SK-N-SH (cell line): ENCODE results near the gene TRIM3. TPM values are rescaled to one million over a fixed set of nuclear protein-coding genes. Genes with fewer than 3 reads are reported as not detected.
A peak's percentile ranks its signal among the peaks of the same experiment; 100 is the strongest.

Experiments
- CTCF ChIA-PET: fragments of 300-600, 350-600 bp; formaldehyde crosslinking; extraction: SDS; loops from one replicate; lab custom pipeline; 2021; lab: Yijun Ruan, JAX
- POLR2A ChIA-PET: fragments of 350-600 bp; sonication (Branson Sonifier 250); formaldehyde crosslinking; extraction: SDS; loops from one replicate; lab custom pipeline; 2020; ENCODE audit warnings: antibody characterized with exemption, inconsistent platforms; lab: Yijun Ruan, JAX
- DNase-seq: peaks from one replicate; pipeline ENCODE4 v3.0.0; 2012
- H2AFZ ChIP-seq: fragments of 200-600 bp; sonication (generic); 2 replicates; pipeline ENCODE4 v1.8.1; 2016; ENCODE audit warnings: antibody characterized with exemption, mild to moderate bottlenecking, low read depth
- H3F3A ChIP-seq: fragments of 200-600 bp; sonication (generic); replicated peaks from 2 replicates; pipeline ENCODE3; 2016; ENCODE audit warnings: antibody characterized with exemption, mild to moderate bottlenecking; ENCODE audit not compliant: insufficient read depth
- H3K27ac ChIP-seq, 2 experiments: fragments of 200-500 bp in 1 of 2; fragments of 200-600 bp in 1 of 2; sonication (Bioruptor generic) in 1 of 2; sonication (generic), shearing (Covaris generic) in 1 of 2; 2 replicates each; pipeline versions ENCODE4 v1.5.1 to v1.6.1; 2014 to 2016; ENCODE audit warnings: low read depth in 2 of 2, inconsistent platforms in 1 of 2, low read length in 1 of 2, mild to moderate bottlenecking in 1 of 2, mixed read lengths in 1 of 2
- H3K27me3 ChIP-seq: fragments of 200-600 bp; sonication (generic), shearing (Covaris generic); 2 replicates; pipeline ENCODE4 v1.6.1; 2016; ENCODE audit warnings: mixed run types; ENCODE audit not compliant: insufficient read depth
- H3K36me3 ChIP-seq, 2 experiments: fragments of 200-500 bp in 1 of 2; fragments of 200-600 bp in 1 of 2; sonication (Bioruptor generic) in 1 of 2; sonication (generic) in 1 of 2; replicated peaks in 1 of 2; 2 replicates each; pipeline versions ENCODE3 to v1.5.1; 2014 to 2016; ENCODE audit warnings: low read length in 1 of 2, mild to moderate bottlenecking in 1 of 2; ENCODE audit not compliant: insufficient read depth in 2 of 2, control insufficient read depth in 1 of 2
- H3K4me1 ChIP-seq, 2 experiments: fragments of 200-500 bp in 1 of 2; fragments of 200-600 bp in 1 of 2; sonication (Bioruptor generic) in 1 of 2; sonication (generic), shearing (Covaris generic) in 1 of 2; 2 replicates each; pipeline versions ENCODE4 v1.5.1 to v1.6.1; 2014 to 2016; ENCODE audit warnings: low read depth in 1 of 2, low read length in 1 of 2, mixed run types in 1 of 2; ENCODE audit not compliant: insufficient read depth in 2 of 2, control insufficient read depth in 1 of 2
- H3K4me2 ChIP-seq: fragments of 200-600 bp; sonication (generic), shearing (Covaris generic); 2 replicates; pipeline ENCODE4 v1.6.1; 2017; ENCODE audit warnings: mixed run types
- H3K4me3 ChIP-seq, 2 experiments: fragments of 200-500 bp in 1 of 2; fragments of 200-600 bp in 1 of 2; sonication (Bioruptor generic) in 1 of 2; sonication (generic), shearing (Covaris generic) in 1 of 2; 2 replicates each; pipeline versions ENCODE4 v1.5.1 to v1.8.1; 2014 to 2016; ENCODE audit warnings: low read depth in 2 of 2, inconsistent platforms in 1 of 2, low read length in 1 of 2, mild to moderate bottlenecking in 1 of 2, mixed read lengths in 1 of 2, moderate library complexity in 1 of 2
- H3K79me2 ChIP-seq: fragments of 200-600 bp; sonication (generic); 2 replicates; pipeline ENCODE4 v1.8.1; 2017; ENCODE audit warnings: mild to moderate bottlenecking; ENCODE audit not compliant: insufficient read depth
- H3K9ac ChIP-seq: fragments of 200-600 bp; sonication (generic); 2 replicates; pipeline ENCODE4 v1.6.1; 2017; ENCODE audit warnings: mixed run types
- H3K9me2 ChIP-seq: fragments of 200-600 bp; sonication (generic); 2 replicates; pipeline ENCODE4 v1.6.1; 2017; ENCODE audit warnings: mixed run types
- H3K9me3 ChIP-seq: fragments of 200-600 bp; sonication (generic); 2 replicates; pipeline ENCODE4 v1.6.1; 2017; ENCODE audit warnings: mixed run types, mild to moderate bottlenecking, moderate library complexity
- H4K20me1 ChIP-seq: fragments of 200-600 bp; sonication (generic); 2 replicates; pipeline ENCODE4 v1.6.1; 2017; ENCODE audit warnings: mild to moderate bottlenecking, mixed run types; ENCODE audit not compliant: insufficient read depth
- CHD2 ChIP-seq: fragments of 150-350 bp; IDR thresholded peaks from 2 replicates; pipeline ENCODE4 v1.6.1; 2018; ENCODE audit warnings: low read length; ENCODE audit not compliant: partially characterized antibody
- ELF1 ChIP-seq: IDR thresholded peaks from 2 replicates; pipeline ENCODE4 v1.4.0; 2012
- EP300 ChIP-seq, 2 experiments: IDR thresholded peaks; 2 replicates each; pipeline versions ENCODE4 v1.4.0 to v1.6.1; 2012; ENCODE audit warnings: borderline replicate concordance in 1 of 2, low read depth in 1 of 2, low read length in 1 of 2
- FOXJ3 ChIP-seq: sonication (generic); formaldehyde crosslinking; IDR thresholded peaks from 2 replicates; pipeline ENCODE4 v1.5.1; 2020; ENCODE audit warnings: mild to moderate bottlenecking, missing genetic modification reagents
- GATA2 ChIP-seq: sonication (generic); formaldehyde crosslinking; IDR thresholded peaks from 2 replicates; pipeline ENCODE4 v1.5.0; 2020; ENCODE audit warnings: mild to moderate bottlenecking, missing genetic modification reagents
- JUND ChIP-seq: IDR thresholded peaks from 2 replicates; pipeline ENCODE4 v1.4.0; 2012
- MAX ChIP-seq: IDR thresholded peaks from 2 replicates; pipeline ENCODE4 v1.4.0; 2012; ENCODE audit warnings: low read depth
- MXI1 ChIP-seq: IDR thresholded peaks from 2 replicates; pipeline ENCODE4 v1.6.1; 2012; ENCODE audit warnings: mild to moderate bottlenecking, low read depth, low read length, improper control_type of control experiment
- NFIC ChIP-seq: IDR thresholded peaks from 2 replicates; pipeline ENCODE4 v1.4.0; 2012; ENCODE audit warnings: borderline replicate concordance
- NRF1 ChIP-seq: IDR thresholded peaks from 2 replicates; pipeline ENCODE4 v1.6.1; 2012; ENCODE audit warnings: low read depth, mild to moderate bottlenecking, low read length
- POLR2AphosphoS5 ChIP-seq: IDR thresholded peaks from 2 replicates; pipeline ENCODE4 v1.6.1; 2012; ENCODE audit warnings: low read depth, low read length
- RFX5 ChIP-seq: IDR thresholded peaks from 2 replicates; pipeline ENCODE4 v1.6.1; 2012; ENCODE audit warnings: mild to moderate bottlenecking, improper control_type of control experiment, low read length
- SIN3A ChIP-seq: IDR thresholded peaks from 2 replicates; pipeline ENCODE4 v1.6.1; 2012; ENCODE audit warnings: low read depth, mild to moderate bottlenecking, low read length, moderate library complexity, borderline replicate concordance
- TAF1 ChIP-seq: IDR thresholded peaks from 2 replicates; pipeline ENCODE4 v1.6.1; 2012; ENCODE audit warnings: low read depth, mild to moderate bottlenecking, low read length, moderate library complexity, borderline replicate concordance
- TEAD4 ChIP-seq: IDR thresholded peaks from 2 replicates; pipeline ENCODE4 v1.4.0; 2012; ENCODE audit warnings: mild to moderate bottlenecking, borderline replicate concordance; ENCODE audit not compliant: insufficient read depth
- USF1 ChIP-seq: IDR thresholded peaks from 2 replicates; pipeline ENCODE4 v1.4.0; 2012; ENCODE audit warnings: low read depth, borderline replicate concordance
- WGBS: methylation state at CpG from one replicate; pipeline ENCODE4 v1.1.6; 2017; ENCODE audit warnings: low lambda C conversion rate; 5-methylcytosine and 5-hydroxymethylcytosine counted together
- polyA plus RNA-seq, 3 experiments: library from polyadenylated mRNA; depleted of rRNA; stranded (reverse); fragments of >200 nt; gene quantifications; 2 replicates each; pipeline ENCODE4 v1.2.3, GENCODE V29; 2012
- TF ChIP-seq, protein P1 (sequence below): fragments of 200-600 bp; sonication (generic); IDR thresholded peaks from 2 replicates; pipeline ENCODE4 v1.6.1; 2017; ENCODE audit warnings: antibody characterized with exemption, mild to moderate bottlenecking, moderate library complexity
- TF ChIP-seq, protein P2 (sequence below): IDR thresholded peaks from 2 replicates; pipeline ENCODE4; 2012
- TF ChIP-seq, protein P3 (sequence below): IDR thresholded peaks from 2 replicates; pipeline ENCODE4 v1.6.1; 2012; ENCODE audit warnings: mild to moderate bottlenecking, low read depth, low read length, moderate library complexity

TRIM3 gene
- polyA plus RNA-seq (2012; rRNA removed) = 22.8 and 26.6 TPM in 2 replicates
- polyA plus RNA-seq (2012; cell fraction: cytosol; rRNA removed) = 6.0 and 10.2 TPM in 2 replicates
- 136 and 151 TPM in 2 replicates for polyA plus RNA-seq (2012; cell fraction: nucleus; rRNA removed)

DNA sequence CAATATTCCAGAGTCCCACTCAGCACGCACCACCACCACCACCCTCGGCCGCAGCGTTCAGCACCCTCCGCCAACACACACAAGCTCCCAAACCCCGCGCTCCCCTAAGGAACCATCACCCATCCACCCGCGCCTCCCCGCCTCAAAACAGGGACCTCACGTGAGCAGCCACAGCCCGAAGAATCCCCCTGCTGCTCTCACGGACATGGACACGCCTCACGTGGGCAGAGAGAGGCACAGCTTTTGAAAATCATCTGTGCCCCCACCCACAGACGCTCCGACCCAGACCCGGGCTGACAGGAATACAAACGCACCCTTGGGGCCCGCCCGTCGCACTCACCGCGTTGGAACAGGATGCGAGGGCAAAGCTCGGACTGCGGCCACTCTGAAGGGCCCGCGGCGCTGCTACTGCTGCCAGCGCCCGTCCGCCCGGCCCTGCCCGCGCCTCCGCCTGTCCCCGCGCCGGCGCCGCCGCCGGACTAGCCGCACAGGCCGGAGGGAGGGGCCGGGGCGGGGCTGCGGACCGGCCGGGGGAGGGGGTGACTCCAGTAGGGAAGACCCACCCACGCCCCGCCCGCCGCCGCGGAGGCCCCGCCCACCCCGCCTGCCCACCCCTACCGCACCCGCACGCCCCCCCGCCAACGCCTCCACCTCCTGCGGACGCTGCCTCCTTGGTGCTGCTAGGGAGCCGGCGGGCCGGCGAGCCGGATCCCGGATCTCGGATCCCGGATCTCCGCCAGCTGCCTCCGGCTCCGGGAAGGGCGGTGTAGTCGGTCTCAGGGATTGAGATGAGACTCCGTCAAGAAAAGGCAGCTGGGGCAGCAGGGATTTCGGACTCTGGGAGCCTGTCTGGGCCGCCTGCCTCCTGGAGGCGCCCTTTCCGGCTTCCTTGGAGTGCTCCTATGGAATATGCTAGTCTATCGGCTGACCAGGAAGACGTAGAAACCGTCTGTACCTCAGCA, at the start of gene TRIM3:
TSS of gene TRIM3 (minus strand) at position 491 of the 962 bp plus-strand sequence. CDS start 8,246 bp downstream, outside the sequence.
- Histone ChIP-seq H2AFZ (peak within 1 kb of the TSS; percentile 97), H3K36me3 (peaks cover 6 to 24% of the 10 kb centered on the region in 2 experiments), H3K4me3 (peak within 1 kb of the TSS; percentile 63 to 96), H3K9me2 (no peaks in the 10 kb centered on the region), H3K9ac (peak within 1 kb of the TSS; percentile 91), H3K79me2 (peaks cover 38% of the 10 kb centered on the region), H3K4me1 (peaks cover 7 to 22% of the 10 kb centered on the region in 2 experiments; a peak in 2 of 4 replicates), H3F3A (peaks cover 25% of the 10 kb centered on the region), H3K27ac (peak within 1 kb of the TSS; percentile 93 to 96), H3K9me3 (no peaks in the 10 kb centered on the region), H4K20me1 (no peaks in the 10 kb centered on the region), H3K27me3 (no peaks in the 10 kb centered on the region), H3K4me2 (peak within 1 kb of the TSS; percentile 99)
- 0% methylated on average over 16 of the region's 87 CpGs for WGBS
- ChIA-PET CTCF (interaction anchor here (0.6 to 6.7 kb wide), 8 partner anchors 10 to 1536 kb away, joined by 3 to 32 read pairs (median 4); no protein-coding TSS in a partner anchor), POLR2A (interaction anchor here (0.6 to 1.6 kb wide), 5 partner anchors 9 to 173 kb away, joined by 3 to 4 read pairs (median 3); no protein-coding TSS in a partner anchor)
- TF ChIP-seq, protein P1, sequence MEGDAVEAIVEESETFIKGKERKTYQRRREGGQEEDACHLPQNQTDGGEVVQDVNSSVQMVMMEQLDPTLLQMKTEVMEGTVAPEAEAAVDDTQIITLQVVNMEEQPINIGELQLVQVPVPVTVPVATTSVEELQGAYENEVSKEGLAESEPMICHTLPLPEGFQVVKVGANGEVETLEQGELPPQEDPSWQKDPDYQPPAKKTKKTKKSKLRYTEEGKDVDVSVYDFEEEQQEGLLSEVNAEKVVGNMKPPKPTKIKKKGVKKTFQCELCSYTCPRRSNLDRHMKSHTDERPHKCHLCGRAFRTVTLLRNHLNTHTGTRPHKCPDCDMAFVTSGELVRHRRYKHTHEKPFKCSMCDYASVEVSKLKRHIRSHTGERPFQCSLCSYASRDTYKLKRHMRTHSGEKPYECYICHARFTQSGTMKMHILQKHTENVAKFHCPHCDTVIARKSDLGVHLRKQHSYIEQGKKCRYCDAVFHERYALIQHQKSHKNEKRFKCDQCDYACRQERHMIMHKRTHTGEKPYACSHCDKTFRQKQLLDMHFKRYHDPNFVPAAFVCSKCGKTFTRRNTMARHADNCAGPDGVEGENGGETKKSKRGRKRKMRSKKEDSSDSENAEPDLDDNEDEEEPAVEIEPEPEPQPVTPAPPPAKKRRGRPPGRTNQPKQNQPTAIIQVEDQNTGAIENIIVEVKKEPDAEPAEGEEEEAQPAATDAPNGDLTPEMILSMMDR = peak; percentile 56
- no peak for TF ChIP-seq FOXJ3 (CRISPR knock-in tag)
- TF ChIP-seq JUND = no peak
- peak; percentile 31; the same call in 1 of the 2 replicates for TF ChIP-seq ELF1
- peak; percentile 91 for TF ChIP-seq MXI1
- peak; percentile 29; the same call in 1 of the 2 replicates for TF ChIP-seq NRF1
- no peak for TF ChIP-seq NFIC
- TF ChIP-seq, protein P2, sequence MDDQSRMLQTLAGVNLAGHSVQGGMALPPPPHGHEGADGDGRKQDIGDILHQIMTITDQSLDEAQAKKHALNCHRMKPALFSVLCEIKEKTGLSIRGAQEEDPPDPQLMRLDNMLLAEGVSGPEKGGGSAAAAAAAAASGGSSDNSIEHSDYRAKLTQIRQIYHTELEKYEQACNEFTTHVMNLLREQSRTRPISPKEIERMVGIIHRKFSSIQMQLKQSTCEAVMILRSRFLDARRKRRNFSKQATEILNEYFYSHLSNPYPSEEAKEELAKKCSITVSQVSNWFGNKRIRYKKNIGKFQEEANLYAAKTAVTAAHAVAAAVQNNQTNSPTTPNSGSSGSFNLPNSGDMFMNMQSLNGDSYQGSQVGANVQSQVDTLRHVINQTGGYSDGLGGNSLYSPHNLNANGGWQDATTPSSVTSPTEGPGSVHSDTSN = no peak
- no peak for TF ChIP-seq EP300 (IDR thresholded peaks at IDR 0.05; ENCODE audit: borderline replicate concordance in 1 of 2, low read depth in 1 of 2, low read length in 1 of 2)
- TF ChIP-seq, protein P3, sequence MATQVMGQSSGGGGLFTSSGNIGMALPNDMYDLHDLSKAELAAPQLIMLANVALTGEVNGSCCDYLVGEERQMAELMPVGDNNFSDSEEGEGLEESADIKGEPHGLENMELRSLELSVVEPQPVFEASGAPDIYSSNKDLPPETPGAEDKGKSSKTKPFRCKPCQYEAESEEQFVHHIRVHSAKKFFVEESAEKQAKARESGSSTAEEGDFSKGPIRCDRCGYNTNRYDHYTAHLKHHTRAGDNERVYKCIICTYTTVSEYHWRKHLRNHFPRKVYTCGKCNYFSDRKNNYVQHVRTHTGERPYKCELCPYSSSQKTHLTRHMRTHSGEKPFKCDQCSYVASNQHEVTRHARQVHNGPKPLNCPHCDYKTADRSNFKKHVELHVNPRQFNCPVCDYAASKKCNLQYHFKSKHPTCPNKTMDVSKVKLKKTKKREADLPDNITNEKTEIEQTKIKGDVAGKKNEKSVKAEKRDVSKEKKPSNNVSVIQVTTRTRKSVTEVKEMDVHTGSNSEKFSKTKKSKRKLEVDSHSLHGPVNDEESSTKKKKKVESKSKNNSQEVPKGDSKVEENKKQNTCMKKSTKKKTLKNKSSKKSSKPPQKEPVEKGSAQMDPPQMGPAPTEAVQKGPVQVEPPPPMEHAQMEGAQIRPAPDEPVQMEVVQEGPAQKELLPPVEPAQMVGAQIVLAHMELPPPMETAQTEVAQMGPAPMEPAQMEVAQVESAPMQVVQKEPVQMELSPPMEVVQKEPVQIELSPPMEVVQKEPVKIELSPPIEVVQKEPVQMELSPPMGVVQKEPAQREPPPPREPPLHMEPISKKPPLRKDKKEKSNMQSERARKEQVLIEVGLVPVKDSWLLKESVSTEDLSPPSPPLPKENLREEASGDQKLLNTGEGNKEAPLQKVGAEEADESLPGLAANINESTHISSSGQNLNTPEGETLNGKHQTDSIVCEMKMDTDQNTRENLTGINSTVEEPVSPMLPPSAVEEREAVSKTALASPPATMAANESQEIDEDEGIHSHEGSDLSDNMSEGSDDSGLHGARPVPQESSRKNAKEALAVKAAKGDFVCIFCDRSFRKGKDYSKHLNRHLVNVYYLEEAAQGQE = no peak
- TF ChIP-seq GATA2 = no peak
- peak; percentile 81; the same call in 1 of the 2 replicates for TF ChIP-seq POLR2AphosphoS5
- no peak for TF ChIP-seq RFX5
- TF ChIP-seq SIN3A = no peak; the same call in 1 of the 2 replicates
- peak; percentile 6 for TF ChIP-seq CHD2
- TF ChIP-seq TEAD4 = no peak
- 0 out of 2 replicates have a peak, but pooled peaks have one; percentile 48 for TF ChIP-seq USF1
- peak; percentile 41; the same call in 1 of the 2 replicates for TF ChIP-seq TAF1
- 0 out of 2 replicates have a peak, but pooled peaks have one; percentile 4 for TF ChIP-seq MAX
- DNase-seq = peak; percentile 100
